ENCODE measurements around the gene CCDC160.
A peak's percentile ranks its signal among the peaks of the same experiment; 100 is the strongest.
"Not testable (repeated sequence)": the region's sequence is repeated elsewhere in the genome, so short reads cannot be mapped to it uniquely, and the experiment has no call there.

Gene CCDC160

GRCh38 chrX:134236626-134237614 lies at the start of gene CCDC160:
Gene CCDC160, plus strand, starts transcription at chrX:134237182. Its CDS starts 7,619 bp downstream, at chrX:134244801.
- peak; percentile 25 for DNase-seq (ENCODE audit: low spot score)

- DNase-seq (ENCODE audit: low spot score), result no peak
These were observed 45.7 kb upstream of the CCDC160 start for GRCh38 chrX:134191281-134191680.

GRCh38 chrX:134194915-134195314 lies 42.1 kb upstream of the CCDC160 start:
- DNase-seq (ENCODE audit: low spot score), result no peak

- DNase-seq (ENCODE audit: low spot score), result no peak
These were observed 34.4 kb upstream of the CCDC160 start for GRCh38 chrX:134202561-134202960.

- DNase-seq (ENCODE audit: low spot score), result no peak
These were observed 30.8 kb upstream of the CCDC160 start for GRCh38 chrX:134206221-134206620.

- DNase-seq (ENCODE audit: low spot score), result no peak
These were observed 26.5 kb upstream of the CCDC160 start for GRCh38 chrX:134210465-134210864.

- no peak for DNase-seq (ENCODE audit: low spot score)
These were observed 1.7 kb upstream of the CCDC160 start for GRCh38 chrX:134235236-134235635.

GRCh38 chrX:134238144-134238543 lies 1.2 kb downstream of the CCDC160 start:
- not testable (repeated sequence) for DNase-seq (ENCODE audit: low spot score)

- DNase-seq (ENCODE audit: low spot score), result no peak
These were observed 2.0 kb downstream of the CCDC160 start for GRCh38 chrX:134239016-134239415.

- DNase-seq (ENCODE audit: low spot score), result no peak
These were observed 3.2 kb downstream of the CCDC160 start for GRCh38 chrX:134240209-134240608.

GRCh38 chrX:134241960-134242619 lies 5.1 kb downstream of the CCDC160 start:
- no peak for DNase-seq (ENCODE audit: low spot score)

- no peak for DNase-seq (ENCODE audit: low spot score)
These were observed 7.1 kb downstream of the CCDC160 start for GRCh38 chrX:134244043-134244442.

- DNase-seq (ENCODE audit: low spot score), result no peak
These were observed 9.3 kb downstream of the CCDC160 start for GRCh38 chrX:134246282-134246681.

GRCh38 chrX:134247492-134247891 lies 10.5 kb downstream of the CCDC160 start:
- no peak for DNase-seq (ENCODE audit: low spot score)

GRCh38 chrX:134249241-134249640 lies 12.3 kb downstream of the CCDC160 start:
- DNase-seq (ENCODE audit: low spot score), result no peak

- DNase-seq (ENCODE audit: low spot score), result no peak
These were observed 14.3 kb downstream of the CCDC160 start for GRCh38 chrX:134251241-134251640.

GRCh38 chrX:134254511-134254910 lies 17.5 kb downstream of the CCDC160 start:
- DNase-seq (ENCODE audit: low spot score), result no peak

- no peak for DNase-seq (ENCODE audit: low spot score)
These were observed 18.6 kb downstream of the CCDC160 start for GRCh38 chrX:134255555-134255954.

- no peak for DNase-seq (ENCODE audit: low spot score)
These were observed 19.7 kb downstream of the CCDC160 start for GRCh38 chrX:134256684-134257083.

GRCh38 chrX:134258202-134258601 lies 21.2 kb downstream of the CCDC160 start:
- no peak for DNase-seq (ENCODE audit: low spot score)

- DNase-seq (ENCODE audit: low spot score), result not testable (repeated sequence)
These were observed 49.0 kb downstream of the CCDC160 start for GRCh38 chrX:134285934-134286333.

- DNase-seq (ENCODE audit: low spot score), result no peak
These were observed 50.4 kb downstream of the CCDC160 start for GRCh38 chrX:134287346-134287745.

GRCh38 chrX:134294548-134294947 lies 57.6 kb downstream of the CCDC160 start:
- DNase-seq (ENCODE audit: low spot score), result no peak

All from LoVo (cell line).